ENCODE results near the gene TRIO. TPM values are rescaled to one million over a fixed set of nuclear protein-coding genes. Genes with fewer than 3 reads are reported as not detected.
A peak's percentile ranks its signal among the peaks of the same experiment; 100 is the strongest.

The TRIO gene
- total RNA-seq, 1 donor from 2014 or later: 223 TPM

DNA sequence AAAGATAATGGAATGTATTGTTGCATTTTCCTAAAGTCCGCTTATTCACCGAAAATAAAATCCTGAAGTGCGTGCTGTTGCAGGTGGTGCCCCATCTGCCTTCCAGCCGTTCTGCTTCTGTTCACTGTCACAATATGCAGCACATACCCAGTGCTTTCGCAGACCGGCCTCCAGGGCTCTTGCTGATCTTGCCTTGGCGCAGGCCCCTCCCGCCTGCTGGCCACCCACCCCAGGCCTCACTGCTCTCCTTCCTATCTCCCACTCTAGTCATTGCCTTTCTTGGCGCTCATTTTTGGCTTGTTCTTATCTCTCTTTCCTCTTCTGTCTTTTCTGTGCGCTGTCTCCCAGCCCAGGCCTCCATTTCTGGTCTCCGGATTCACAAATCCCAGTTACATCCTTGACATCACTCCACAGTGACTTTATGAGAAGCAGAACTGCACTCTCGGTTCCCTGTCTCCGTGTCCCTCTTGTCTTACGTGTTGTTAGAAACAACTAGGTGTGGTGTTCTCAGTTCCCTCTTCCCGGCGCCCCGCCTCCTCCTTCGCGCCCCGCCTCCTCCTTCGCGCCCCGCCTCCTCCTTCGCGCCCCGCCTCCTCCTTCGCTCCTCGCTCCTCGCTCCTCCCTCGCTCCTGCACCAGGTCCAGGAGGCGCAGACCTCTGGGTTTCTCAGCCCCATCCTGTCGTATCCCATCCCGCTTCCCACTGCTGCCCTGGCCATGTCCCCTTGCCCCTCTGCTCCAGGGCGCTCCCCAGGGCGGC lies 236.8 kb downstream of the TRIO start:
- ChIA-PET CTCF (interaction anchor here (1.0 kb wide), 1 partner anchor 28 kb away, joined by 3 read pairs; no protein-coding TSS in a partner anchor), POLR2A (no interaction called here)
- Mint-ChIP-seq H3K27me3 (no peaks in the 10 kb centered on the region), H3K27ac (peak overlapping the region; percentile 74), H3K4me3 (no peak overlapping the region), H3K9me3 (no peaks in the 10 kb centered on the region), H3K36me3 (ENCODE audit: low read depth) (peaks cover 96% of the 10 kb centered on the region), H3K4me1 (peaks cover 22% of the 10 kb centered on the region)
- ATAC-seq (ENCODE audit: low read depth) (peak; percentile 69), DNase-seq (no peak)
- TF ChIP-seq, protein P1, sequence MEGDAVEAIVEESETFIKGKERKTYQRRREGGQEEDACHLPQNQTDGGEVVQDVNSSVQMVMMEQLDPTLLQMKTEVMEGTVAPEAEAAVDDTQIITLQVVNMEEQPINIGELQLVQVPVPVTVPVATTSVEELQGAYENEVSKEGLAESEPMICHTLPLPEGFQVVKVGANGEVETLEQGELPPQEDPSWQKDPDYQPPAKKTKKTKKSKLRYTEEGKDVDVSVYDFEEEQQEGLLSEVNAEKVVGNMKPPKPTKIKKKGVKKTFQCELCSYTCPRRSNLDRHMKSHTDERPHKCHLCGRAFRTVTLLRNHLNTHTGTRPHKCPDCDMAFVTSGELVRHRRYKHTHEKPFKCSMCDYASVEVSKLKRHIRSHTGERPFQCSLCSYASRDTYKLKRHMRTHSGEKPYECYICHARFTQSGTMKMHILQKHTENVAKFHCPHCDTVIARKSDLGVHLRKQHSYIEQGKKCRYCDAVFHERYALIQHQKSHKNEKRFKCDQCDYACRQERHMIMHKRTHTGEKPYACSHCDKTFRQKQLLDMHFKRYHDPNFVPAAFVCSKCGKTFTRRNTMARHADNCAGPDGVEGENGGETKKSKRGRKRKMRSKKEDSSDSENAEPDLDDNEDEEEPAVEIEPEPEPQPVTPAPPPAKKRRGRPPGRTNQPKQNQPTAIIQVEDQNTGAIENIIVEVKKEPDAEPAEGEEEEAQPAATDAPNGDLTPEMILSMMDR (IDR thresholded peaks at IDR 0.05): no peak
- intact Hi-C loops (cut with micrococcal nuclease): no loop called here

DNA sequence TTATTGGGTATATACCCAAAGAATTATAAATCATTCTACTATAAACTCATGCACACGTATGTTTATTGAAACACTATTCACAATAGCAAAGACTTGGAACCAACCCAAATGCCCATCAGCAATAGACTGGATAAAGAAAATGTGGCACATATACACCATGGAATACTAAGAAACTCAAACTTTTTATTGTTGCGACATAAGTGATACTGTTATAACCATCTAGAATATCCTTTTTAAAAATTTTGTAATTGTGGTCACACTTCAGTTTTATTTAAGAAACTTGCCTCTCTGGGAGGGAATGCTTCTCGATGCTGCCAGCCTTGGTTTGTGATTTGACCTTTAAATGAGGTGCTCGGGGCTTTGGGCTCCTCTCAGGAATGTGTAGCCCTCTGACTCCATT lies 237.6 kb downstream of the TRIO start:
- ChIA-PET CTCF (no interaction called here), POLR2A (no interaction called here)
- no peak overlapping the region for H3K4me3 Mint-ChIP-seq
- peaks cover 14% of the 10 kb centered on the region for H3K4me1 Mint-ChIP-seq
- TF ChIP-seq, protein P1 (IDR thresholded peaks at IDR 0.05): no peak
- ATAC-seq (ENCODE audit: low read depth): no peak
- no peak for DNase-seq
- no peak overlapping the region for H3K27ac Mint-ChIP-seq
- intact Hi-C loops (cut with micrococcal nuclease): no loop called here
- H3K9me3 Mint-ChIP-seq: no peaks in the 10 kb centered on the region
- H3K27me3 Mint-ChIP-seq: no peaks in the 10 kb centered on the region
- peaks cover 95% of the 10 kb centered on the region for H3K36me3 Mint-ChIP-seq (ENCODE audit: low read depth)

DNA sequence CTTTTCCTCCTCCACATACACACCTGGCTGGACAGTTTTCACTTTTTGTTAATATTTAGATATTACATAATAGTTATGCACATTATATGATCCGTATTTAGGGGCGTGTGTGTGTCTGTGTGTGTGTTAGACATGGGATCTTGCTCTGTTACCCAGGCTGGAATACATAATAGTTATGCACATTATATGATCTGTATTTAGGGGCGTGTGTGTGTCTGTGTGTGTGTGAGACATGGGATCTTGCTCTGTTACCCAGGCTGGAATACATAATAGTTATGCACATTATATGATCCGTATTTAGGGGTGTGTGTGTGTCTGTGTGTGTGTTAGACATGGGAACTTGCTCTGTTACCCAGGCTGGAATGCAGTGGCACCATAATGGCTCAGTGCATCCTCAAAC lies 239.5 kb downstream of the TRIO start:
- intact Hi-C loops (cut with micrococcal nuclease): no loop called here
- H3K4me3 Mint-ChIP-seq: no peak overlapping the region

DNA sequence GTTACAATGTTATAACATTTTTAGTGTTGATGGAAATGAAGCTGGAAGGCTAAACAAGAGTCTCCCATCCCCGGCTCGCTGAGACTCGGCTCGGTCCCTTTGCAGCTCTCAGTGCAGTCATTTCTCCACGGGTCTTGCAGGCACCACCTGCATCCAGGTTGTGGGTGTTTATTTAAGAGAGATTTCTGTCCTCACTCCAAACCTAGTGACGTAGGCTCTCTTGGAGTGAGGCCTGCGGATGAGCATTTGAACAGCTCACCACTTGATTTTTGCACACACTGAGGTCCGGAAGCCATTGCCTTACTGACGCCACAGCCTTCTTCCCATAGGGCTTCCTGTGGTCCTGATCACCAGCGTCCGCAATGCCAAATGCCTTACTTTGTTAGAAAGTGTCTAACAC lies 240.8 kb downstream of the TRIO start:
- Mint-ChIP-seq H3K4me3 (no peak overlapping the region), H3K4me1 (peaks cover 11% of the 10 kb centered on the region), H3K27me3 (no peaks in the 10 kb centered on the region), H3K27ac (no peak overlapping the region), H3K9me3 (no peaks in the 10 kb centered on the region), H3K36me3 (ENCODE audit: low read depth) (peaks cover 97% of the 10 kb centered on the region)
- TF ChIP-seq, protein P1 (IDR thresholded peaks at IDR 0.05): no peak
- CTCF ChIA-PET: interaction anchor here (1.9 kb wide), 1 partner anchor 265 kb away, joined by 4 read pairs; no protein-coding TSS in a partner anchor
- ATAC-seq (ENCODE audit: low read depth) (no peak), DNase-seq (no peak)
- POLR2A ChIA-PET: no interaction called here
- intact Hi-C loops (cut with micrococcal nuclease): no loop called here

More for the DNA sequence above, 239.5 kb downstream of the TRIO start:
- TF ChIP-seq, protein P1 (IDR thresholded peaks at IDR 0.05): no peak
- ChIA-PET CTCF (interaction anchor here (1.9 kb wide), 1 partner anchor 266 kb away, joined by 4 read pairs; no protein-coding TSS in a partner anchor), POLR2A (interaction anchor here (0.6 kb wide), 1 partner anchor 38 kb away, joined by 10 read pairs; no protein-coding TSS in a partner anchor)
- ATAC-seq (ENCODE audit: low read depth) (no peak), DNase-seq (no peak)
- no peaks in the 10 kb centered on the region for H3K9me3 Mint-ChIP-seq
- H3K27ac Mint-ChIP-seq: no peak overlapping the region
- H3K36me3 Mint-ChIP-seq (ENCODE audit: low read depth): peaks cover 95% of the 10 kb centered on the region
- H3K27me3 Mint-ChIP-seq: no peaks in the 10 kb centered on the region
- peaks cover 11% of the 10 kb centered on the region for H3K4me1 Mint-ChIP-seq

DNA sequence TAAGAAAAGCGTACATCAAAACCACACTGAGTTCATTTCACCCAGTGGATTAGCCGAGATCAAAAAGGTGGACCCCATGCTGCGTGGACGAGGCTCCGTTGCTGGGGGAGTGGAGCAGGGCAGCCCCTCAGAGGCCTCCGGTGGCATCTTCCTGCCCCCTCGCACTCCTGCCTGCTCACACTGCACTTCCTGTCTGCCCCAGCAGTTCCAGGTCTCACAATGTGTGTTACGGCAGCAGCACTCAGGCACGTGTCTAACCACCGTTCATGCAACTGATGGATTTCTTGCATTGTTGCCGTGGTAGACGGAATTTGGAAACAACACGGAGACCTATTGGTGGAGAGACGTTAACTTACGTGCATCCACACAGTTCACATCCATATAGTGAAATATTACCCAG lies 241.9 kb downstream of the TRIO start:
- intact Hi-C loops (cut with micrococcal nuclease): no loop called here
- CTCF ChIA-PET: no interaction called here
- Mint-ChIP-seq H3K36me3 (ENCODE audit: low read depth) (peaks cover 97% of the 10 kb centered on the region), H3K27ac (no peak overlapping the region), H3K4me1 (peaks cover 3% of the 10 kb centered on the region), H3K9me3 (no peaks in the 10 kb centered on the region), H3K27me3 (no peaks in the 10 kb centered on the region), H3K4me3 (no peak overlapping the region)
- POLR2A ChIA-PET: no interaction called here
- TF ChIP-seq, protein P1 (IDR thresholded peaks at IDR 0.05): no peak
- ATAC-seq (ENCODE audit: low read depth) (no peak), DNase-seq (no peak)
